ENCODE measurements around the gene CACNB4.
"Not testable (repeated sequence)": the region's sequence is repeated elsewhere in the genome, so short reads cannot be mapped to it uniquely, and the experiment has no call there.

Gene CACNB4

DNA sequence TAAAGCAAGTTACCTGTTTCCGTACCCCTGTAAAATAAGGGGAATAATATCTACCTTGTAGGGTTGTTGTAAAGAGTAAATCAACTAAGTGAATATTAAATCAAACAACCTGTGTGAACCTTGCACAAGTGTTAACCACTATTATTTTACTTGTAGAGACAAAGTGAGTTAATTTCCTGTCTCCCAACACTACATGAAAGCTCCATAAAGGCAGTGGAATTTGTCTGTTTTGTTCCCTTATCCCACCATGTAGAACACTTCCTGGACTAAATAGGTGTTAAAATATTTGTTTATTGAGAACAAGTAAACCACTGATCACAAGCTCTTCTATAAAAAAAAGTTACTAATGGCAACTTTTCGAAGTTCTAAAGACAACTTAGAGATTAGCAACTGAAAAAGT is 274.0 kb downstream of the CACNB4 start:
- no peak for DNase-seq (ENCODE audit: low read depth in 2 of 2)

DNA sequence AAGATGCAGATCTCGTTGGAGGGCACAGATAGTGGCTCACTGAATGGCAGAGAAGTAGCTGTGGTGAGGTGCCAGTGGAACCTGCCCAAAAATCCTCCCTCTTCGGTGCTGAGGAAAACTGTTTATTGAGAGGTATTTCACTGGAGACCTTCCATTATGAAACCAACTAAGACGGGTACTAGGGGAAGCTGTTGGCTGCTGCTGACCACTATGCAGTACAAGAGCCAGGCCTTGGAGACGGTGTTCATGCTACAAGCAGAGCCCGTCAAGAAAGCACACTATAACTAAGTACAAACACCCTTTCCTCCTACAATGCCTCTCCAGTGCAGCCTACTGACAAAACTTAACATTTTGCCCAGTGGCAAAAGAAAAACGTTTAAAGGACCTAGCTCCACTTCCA is 275.2 kb downstream of the CACNB4 start:
- no peak for DNase-seq (ENCODE audit: low read depth in 2 of 2)

GRCh38 chr2:151819920-151820319 is 278.9 kb downstream of the CACNB4 start:
- DNase-seq (ENCODE audit: low read depth in 2 of 2) = no peak

DNA sequence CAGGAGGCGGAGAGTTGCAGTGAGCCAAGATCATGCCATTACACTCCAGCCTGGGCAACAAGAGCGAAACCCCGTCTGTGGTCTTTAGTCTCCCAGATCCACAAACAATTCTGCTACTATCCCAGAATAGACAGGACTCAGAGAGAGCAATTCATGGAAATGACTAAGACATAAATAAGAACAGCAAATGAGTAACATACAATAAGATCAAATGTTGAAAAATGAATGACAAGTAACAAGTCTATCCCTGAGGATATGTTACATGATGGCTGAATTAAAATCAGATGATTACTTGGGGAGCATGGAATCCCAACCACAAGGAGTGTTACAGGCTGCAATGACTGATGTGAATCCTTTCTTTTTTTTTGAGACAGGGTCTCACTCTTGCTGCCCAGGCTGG is 280.9 kb downstream of the CACNB4 start:
- DNase-seq (ENCODE audit: low read depth in 2 of 2) = no peak

GRCh38 chr2:151816843-151817242 is 282.0 kb downstream of the CACNB4 start:
- no peak for DNase-seq (ENCODE audit: low read depth in 2 of 2)

DNA sequence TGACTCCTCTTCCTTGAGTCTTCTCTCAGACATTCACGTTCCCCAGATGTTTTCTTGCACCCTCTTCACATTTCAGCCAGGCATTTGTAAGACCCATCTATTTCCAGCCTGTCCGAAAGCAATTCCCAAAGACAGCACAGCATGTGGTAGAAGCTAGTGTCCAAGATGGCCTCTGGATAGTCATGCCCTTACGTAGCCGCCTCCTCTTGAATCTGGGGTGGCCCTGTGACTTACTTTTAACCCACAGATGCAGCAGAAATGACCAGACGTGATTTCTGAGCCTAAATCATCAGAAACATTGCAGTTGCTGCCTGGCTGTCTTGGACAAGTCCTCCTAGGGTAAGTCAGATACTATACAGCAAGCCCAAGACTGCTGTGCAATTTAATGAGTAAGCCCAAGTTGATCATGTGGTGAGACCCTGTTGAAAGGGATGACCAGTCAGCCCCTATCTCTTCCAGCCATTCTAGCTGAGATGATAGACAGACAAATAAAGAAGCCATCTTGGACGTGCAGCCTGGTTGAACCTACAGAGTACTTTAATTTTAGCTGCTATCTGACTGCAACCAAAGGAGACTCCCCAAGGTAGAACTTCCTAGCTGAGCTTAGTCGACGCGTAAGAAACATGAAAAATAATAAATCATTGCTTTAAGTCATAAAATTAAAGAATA is 282.9 kb downstream of the CACNB4 start:
- no peak for DNase-seq (ENCODE audit: low read depth in 2 of 2)

GRCh38 chr2:151810489-151810888 is 288.4 kb downstream of the CACNB4 start:
- DNase-seq (ENCODE audit: low read depth in 2 of 2) = no peak

GRCh38 chr2:151809073-151809383 is 289.8 kb downstream of the CACNB4 start:
- no peak for DNase-seq (ENCODE audit: low read depth in 2 of 2)

DNA sequence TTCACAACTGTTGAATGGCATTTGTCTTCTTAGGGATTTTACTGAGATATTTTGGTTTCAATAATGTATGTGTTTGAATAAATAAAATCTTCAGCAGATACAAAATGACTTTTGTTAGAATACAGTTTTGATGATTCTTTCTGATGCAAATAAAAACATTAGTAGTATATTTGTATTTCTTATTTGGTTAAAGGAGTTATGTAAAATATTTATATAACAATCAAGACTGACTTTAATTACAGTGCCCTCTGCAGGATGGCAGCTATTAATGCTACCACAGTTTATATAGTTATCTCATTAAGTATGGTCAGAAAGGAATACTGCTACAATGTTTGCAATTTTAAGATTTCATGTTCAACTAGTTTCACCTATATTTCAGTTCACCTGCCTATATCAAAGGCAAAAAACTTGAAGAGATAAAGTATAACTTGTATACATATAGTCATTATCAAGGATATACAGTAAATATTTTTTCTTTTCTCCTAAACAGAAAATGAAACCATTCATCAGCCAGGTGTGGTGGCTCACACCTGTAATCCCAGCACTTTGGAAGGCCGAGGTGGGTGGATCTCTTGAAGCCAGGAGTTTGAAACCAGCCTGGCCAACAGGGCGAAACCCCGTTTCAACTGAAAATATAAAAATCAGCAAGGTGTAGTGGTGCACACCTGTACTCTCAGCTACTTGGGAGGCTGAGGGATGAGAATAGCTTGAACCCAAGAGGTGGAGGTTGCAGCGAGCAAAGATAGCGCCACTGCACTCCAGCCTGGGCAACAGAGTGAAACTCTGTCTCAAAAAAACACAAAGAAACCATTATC is 290.4 kb downstream of the CACNB4 start:
- no peak for DNase-seq (ENCODE audit: low read depth in 2 of 2)

DNA sequence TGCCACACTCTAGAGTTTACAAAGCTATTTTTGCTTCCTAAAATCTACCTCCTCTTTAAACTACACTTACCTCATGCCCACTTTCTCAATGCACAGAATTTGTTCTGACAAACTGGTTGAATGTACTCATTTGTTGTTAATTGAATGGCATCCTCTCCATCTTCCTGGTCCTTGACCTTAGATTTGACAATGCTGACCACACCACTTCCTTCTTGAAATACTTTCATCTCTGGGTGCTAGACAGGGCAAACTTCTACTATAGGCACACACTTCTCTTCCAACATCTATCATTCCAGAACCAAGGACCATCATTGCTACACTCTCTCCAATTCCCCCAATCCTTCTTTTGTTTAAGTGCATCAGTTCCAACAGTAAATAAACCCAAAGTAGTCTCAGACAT is 292.9 kb downstream of the CACNB4 start:
- no peak for DNase-seq (ENCODE audit: low read depth in 2 of 2)

- no peak for DNase-seq (ENCODE audit: low read depth in 2 of 2)
Measured at GRCh38 chr2:151805343-151805742, 293.5 kb downstream of the CACNB4 start.

- DNase-seq (ENCODE audit: low read depth in 2 of 2) = no peak
Measured at GRCh38 chr2:151803811-151804210, 295.0 kb downstream of the CACNB4 start.

DNA sequence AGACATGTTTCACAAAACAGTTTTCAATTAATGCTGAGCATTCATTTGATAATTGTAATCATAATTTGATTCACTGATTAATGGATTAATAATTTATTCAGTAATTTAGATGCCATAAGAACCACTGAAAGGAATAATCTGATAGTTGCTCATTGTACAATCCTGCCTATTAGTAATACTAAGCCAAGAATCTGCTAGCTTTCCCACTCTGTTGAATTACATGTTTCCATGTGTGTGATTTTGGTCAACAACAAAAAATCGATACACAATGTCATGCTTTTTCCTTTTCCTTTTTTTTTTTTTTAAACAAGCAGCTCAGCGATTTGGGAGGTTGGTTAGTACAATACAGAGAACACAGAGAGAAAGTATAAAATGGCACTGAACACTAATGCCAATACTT is 296.5 kb downstream of the CACNB4 start:
- no peak for DNase-seq (ENCODE audit: low read depth in 2 of 2)

- no peak for DNase-seq (ENCODE audit: low read depth in 2 of 2)
Measured at GRCh38 chr2:151799886-151800292, 299.0 kb downstream of the CACNB4 start.

- DNase-seq (ENCODE audit: low read depth in 2 of 2) = no peak
Measured at GRCh38 chr2:151796774-151797173, 302.1 kb downstream of the CACNB4 start.

DNA sequence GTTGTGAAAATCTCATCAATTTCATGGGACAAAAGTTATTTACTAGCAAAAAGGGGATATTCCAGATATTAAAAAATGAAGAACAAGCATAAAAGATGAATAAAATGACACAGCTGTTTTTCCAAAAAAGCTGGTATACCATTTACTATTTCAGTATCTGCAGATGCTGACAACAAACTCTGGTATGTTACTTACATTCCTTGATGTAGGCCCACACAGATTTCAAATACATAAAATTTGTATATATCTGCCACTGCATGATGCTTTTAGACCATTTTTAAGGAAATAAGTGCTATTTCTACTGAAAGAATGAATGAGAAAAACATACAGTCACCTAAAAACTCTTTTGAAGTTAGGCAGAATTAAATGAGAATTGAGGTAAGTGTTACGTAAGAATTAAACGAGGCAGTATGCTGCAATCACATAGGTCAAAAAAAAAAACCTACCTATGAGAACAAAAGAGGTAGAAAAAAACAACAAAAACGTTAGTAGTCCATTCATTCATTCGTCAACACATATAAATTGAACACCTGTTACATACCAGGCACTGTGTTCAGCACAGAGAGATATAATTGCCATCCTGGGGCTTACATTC is 303.1 kb downstream of the CACNB4 start:
- no peak for DNase-seq (ENCODE audit: low read depth in 2 of 2)

DNA sequence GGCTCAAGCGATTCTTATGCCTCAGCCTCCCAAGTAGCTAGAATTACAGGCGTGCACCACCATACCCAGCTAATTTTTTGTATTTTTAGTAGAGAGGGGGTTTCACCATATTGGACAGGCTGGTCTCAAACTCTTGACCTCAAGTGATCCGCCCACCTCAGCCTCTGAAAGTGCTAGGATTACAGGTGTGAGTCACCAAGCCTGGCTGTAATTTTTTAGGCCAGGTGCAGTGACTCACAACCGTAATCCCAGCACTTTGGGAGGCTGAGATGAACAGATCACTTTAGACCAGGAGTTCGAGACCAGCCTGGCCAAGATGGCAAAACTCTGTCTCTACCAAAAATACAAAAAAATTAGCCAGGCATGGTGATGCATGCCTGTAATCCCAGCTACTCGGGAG is 304.4 kb downstream of the CACNB4 start:
- not testable (repeated sequence) for DNase-seq (ENCODE audit: low read depth in 2 of 2)

DNA sequence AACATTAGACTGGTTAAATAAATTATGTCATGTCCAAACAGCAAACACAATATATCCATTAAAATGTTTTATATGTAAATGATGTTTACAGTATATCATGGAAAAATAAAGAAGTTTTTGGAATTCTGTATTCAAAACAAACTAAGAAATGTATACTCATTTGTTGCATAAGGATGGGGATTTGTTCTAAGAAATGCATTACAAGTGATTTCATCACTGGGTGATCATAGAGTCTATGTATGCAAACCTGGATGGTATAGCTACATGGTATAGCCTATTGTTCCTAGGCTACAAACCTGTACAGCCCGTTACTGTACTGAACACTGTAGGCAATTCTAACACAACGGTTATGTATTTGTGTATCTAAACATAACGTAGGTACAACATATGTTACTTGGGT is 305.7 kb downstream of the CACNB4 start:
- DNase-seq (ENCODE audit: low read depth in 2 of 2) = no peak

- no peak for DNase-seq (ENCODE audit: low read depth in 2 of 2)
Measured at GRCh38 chr2:151792589-151792988, 306.3 kb downstream of the CACNB4 start.

DNA sequence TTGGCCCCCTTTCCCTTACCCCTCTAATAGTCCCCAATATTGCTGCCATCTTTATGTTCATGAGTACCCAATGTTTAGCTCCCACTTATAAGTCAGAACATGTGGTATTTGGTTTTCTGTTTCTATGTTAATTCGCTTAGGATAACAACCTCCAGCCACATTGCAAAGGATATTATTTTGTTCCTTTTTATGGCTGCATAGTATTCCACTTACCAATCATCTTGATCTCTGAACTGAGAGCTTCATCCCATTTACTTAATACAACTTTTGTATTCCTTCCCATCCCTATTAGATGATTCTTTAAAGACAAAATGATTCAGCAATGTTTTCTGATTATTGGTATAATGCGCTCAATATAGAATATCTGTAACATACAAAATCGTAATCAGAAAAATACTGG is 307.3 kb downstream of the CACNB4 start:
- DNase-seq (ENCODE audit: low read depth in 2 of 2) = no peak

- DNase-seq (ENCODE audit: low read depth in 2 of 2) = no peak
Measured at GRCh38 chr2:151790689-151791088, 308.2 kb downstream of the CACNB4 start.

DNA sequence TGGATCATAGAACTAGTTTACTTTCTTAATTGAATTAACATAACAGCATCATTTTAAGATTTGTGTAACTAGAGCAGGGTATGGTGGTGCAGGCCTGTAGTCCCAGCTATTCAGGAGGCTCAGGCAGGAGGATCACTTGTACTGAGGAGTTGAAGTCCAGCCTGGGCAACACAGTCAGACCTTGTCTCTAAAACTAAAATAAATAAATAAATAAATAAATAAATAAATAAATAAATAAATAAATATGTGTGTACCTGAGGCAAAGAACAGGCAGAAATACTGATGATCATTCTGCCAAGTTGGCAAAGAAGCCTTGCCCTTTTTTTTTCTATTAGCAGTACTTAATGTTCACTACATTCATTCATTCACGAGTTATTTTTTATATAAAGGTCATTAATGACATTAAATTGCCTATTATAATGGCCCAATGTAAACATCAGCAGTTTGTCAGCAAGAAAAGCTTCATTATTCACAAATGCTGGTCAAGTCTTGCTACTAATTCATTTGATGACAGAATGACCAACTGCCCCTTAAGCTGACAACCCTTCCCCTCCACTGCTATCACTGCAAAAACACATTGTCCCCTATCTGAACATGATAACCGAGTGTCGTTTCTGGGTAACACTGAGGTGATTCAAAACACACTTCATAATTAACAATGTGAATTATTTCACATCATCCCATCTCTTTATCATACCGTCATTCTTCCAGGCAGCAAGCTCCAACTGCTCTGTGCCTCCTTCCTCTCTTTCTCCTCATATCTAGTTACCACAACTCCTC is 309.6 kb downstream of the CACNB4 start:
- DNase-seq (ENCODE audit: low read depth in 2 of 2) = no peak
